GM21390 (cell line): ENCODE data around the gene TMEM11.

ENCODE experiments used
- ATAC-seq: cut with Tn5 transposase; IDR thresholded peaks from one replicate; pipeline ENCODE4 v1.9.1; 2021; ENCODE audit not compliant: unreplicated experiment

TMEM11 gene

GRCh38 chr17:21164216-21164615 is 49.7 kb downstream of the TMEM11 start:
- no peak for ATAC-seq

DNA sequence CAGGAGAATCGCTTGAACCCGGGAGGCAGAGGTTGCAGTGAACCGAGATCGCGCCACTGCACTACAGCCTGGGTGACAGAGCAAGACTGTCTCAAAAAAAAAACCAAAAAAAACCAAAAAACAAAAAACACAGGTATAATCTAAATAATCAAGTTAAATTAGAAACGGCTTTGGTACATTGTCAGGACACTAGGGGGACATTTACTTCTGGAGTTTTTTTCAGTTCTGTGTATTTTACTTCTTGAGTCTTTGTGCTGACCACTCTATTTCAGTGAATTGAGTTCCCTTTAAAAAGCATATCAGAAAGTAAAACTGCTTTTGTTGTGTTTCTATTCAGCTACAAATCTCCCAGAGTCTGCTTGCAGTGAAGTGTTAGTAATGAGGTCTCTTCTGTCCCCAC is 50.9 kb downstream of the TMEM11 start:
- no peak for ATAC-seq

GRCh38 chr17:21162394-21162775 is 51.6 kb downstream of the TMEM11 start:
- no peak for ATAC-seq

DNA sequence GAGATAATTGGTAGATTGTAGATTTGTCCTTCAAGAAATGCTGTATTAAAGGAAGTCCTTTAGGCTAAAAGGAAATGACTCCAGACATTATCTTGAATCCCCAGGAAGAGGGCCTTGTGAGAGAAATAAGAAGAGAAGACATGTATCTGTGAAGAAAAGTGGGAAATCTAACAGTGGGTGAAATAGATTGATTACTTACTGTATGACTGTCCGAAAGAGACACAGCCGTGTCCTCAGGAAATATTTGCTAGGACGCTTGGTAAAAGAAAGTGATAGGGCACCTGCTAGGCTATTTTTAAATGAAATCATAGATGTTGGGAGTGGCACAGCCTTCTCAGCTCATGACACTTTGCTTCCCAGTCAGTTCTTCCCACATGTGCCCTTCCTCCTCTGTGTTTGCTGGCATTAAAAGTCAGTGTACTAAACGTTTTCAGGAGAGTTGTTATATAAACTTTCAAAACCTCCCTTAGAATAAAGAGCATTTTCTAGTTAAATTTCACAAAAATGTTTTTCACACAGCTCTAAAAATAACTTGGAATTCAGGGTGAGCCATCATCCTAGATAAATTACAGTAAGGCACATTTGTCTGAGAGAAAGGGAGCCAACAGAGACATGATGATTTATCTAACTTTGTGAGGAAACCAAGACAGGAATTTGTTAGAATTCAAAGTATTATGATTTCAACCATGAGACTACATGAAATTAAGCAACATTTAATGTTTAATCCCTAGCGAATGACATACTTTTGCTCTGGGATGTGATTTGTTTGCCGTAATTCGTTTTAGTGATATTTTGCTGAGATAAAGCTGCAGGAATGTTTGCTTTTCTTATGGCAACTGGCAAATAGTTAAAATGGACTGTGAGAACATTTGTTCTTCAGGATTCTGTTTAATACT is 52.2 kb downstream of the TMEM11 start:
- no peak for ATAC-seq

- no peak for ATAC-seq
Observed at GRCh38 chr17:21160401-21160800, 53.6 kb downstream of the TMEM11 start.

DNA sequence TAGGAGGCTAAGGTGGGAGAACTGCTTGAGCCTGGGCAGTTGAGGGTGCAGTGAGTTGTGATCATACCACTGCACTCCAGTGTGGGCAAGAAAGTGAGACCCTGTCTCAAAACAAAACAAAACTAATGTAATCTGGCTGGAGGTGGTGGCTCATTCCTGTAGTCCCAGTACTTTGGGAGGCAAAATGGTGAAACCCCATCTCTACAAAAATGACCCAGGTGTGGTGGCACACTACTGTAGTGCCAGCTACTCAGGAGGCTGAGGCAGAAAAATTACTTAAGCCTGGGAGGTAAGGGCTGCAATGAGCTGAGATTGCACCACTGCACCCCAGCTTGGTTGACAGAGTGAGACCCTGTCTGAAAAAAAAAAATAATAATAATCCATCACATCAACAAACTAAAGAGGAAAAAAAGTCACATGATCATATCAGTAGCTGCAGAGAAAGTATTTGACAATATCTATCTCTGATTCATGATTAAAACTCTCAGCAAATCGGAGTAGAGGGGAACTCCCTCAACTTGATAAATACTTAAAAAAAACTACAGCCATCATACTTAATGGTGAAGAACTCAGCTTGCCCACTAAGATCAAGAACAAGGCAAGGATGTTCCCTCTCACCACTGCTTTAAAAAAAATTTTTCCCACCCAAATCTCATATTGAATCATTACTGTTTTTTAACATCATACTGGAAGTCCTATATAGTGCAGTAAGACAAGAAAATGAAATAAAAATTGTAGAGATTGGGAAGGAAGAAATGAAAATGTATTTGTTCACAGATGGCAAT is 56.2 kb downstream of the TMEM11 start:
- no peak for ATAC-seq

GRCh38 chr17:21152731-21153130 is 61.2 kb downstream of the TMEM11 start:
- no peak for ATAC-seq

DNA sequence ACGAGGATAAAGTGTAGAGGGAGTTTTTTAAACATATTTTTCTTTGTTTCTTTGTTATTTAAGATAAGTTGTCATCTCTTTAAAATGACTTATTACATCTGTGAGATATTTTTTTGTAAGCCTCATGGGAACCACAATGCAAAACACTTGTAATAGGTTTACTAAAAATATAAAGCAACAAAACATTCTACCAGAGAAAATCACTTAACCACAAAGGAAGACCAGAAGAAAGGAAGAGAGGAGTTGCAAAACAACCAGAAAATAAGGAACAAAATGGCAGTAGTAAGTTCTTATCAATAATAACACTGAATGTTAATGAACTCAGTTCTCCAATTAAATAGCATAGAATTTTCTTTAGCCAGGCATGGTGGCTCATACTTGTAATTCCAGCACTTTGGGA is 64.3 kb downstream of the TMEM11 start:
- no peak for ATAC-seq
